HuH-7.5 (cell line): ENCODE data around the gene L3MBTL2.
"Not testable (repeated sequence)": the region's sequence is repeated elsewhere in the genome, so short reads cannot be mapped to it uniquely, and the experiment has no call there.

ENCODE experiments used
- DNase-seq: peaks from one replicate; pipeline ENCODE4 v3.0.0; 2011; ENCODE audit warnings: low spot score

L3MBTL2 gene

DNA sequence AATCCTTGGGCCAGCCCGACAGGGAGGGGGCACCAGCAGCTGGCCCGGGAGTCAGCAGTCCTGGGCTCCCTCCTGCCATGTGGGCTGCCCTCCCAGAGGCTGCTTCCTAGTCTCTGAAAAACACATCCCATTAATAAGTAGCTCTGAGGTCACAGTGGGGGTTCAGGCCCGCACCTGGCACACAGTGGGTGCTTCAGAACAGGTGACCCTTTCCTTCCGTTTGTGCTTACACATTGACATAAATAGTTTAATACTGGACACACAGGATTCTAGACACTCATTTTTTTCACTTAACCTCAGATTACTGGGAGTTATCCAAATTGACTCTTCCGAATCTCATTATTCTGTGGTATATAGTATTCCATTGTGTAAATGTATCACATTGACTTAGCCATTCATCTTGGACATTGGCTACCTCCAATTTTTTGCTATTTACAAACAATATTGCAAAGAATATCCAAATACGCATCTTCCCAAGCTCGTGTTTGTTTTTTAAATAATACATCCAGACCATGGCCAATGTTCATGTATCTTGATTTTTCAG is 36.1 kb downstream of the L3MBTL2 start:
- DNase-seq, result no peak

DNA sequence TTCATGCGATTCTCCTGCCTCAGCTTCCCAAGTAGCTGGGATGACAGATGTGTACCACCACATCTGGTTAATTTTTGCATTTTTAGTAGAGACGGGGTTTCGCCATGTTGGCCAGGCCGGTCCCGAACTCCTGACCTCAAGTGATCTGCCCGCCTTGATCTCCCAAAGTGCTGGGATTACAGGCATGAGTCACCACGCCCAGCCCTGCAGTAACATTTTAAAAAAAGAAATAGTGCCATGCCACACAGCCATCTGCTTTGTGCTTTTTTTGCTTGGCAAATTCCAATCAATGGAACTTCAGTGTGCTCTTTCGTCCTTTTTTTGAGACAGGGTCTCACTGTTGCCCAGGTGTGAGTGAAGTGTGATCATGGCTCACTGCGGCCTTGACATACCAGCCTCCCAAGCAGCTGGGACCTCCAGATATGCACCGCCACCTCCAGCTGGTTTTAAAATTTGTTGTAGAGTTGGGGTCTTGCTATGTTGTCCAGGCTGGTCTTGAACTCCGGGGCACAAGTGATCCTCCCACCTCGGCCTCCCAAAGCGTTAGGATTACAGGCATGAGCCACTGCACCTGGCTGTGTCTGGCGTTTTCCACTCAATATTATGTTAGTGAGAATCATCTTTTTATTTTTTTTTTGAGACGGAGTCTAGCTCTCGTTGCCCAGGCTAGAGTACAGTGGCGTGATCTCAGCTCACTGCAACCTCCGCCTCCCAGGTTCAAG is 37.4 kb downstream of the L3MBTL2 start:
- no peak for DNase-seq

DNA sequence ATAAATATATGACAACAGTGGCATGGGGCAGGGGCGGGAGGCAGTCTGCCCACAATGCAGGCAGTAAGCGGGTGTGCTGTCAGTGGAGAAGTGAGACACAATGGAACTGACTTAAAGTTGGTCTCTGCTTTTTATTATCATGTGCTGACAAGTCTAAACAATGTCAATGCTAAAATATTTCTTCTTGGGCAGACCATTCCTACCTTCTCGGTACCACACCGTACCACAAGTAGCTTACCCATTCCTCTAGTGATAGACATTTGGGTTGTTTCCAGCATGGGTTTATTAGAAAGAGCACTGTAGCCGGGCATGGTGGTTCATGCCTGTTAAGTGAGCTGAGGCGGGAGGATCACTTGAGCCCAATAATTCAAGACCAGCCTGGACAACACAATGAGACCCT is 38.2 kb downstream of the L3MBTL2 start:
- DNase-seq, result no peak

DNA sequence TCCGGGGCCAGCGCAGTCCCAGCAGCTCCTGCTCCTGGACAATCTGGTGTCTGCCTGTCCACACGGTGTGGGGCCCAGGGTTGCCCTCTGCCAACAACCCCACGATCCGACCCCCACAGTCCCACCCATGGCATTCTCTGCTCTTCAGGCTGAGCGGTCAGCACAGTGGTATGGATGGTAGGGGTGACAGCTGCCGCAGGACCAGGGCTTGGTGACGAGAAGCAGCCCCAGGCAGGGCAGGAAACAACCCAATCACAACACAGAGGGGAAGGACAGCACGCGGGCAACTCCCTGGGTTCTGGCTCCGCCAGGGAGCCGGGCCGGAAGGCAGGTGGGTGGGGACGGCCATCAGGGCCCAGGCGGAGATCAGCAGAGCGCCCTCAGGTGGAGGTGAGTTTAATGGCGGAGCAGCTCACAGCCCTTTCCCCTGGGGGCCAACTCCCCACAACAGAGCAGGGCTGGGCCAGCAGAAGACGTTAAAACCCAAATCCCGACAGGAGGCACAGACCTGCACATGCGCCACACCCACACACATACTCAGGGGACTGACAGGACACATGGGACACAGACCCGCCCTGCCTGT is 40.9 kb downstream of the L3MBTL2 start:
- DNase-seq, result no peak

- no peak for DNase-seq
Observed at GRCh38 chr22:41247703-41248102, 42.6 kb downstream of the L3MBTL2 start.

GRCh38 chr22:41248314-41248713 is 43.2 kb downstream of the L3MBTL2 start:
- DNase-seq, result no peak

DNA sequence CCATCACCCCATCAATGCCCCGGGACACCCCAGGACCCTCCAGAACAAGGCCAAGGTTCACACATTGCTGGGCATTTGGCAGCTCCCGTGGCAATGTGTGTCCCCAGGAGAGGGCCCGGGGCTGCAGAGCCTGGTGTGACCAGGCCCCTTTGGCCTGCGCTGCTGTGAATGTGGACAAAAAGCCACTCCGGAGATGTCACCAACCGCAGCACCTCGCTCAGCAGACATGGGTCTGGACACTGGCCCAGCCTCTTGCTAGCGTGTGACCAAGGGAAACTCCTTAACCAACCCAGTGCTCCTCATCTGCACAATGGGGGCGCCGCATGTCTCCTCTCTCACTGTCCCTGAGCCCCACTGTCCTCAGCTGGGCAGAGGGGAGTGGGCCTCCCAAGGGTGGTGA is 43.6 kb downstream of the L3MBTL2 start:
- no peak for DNase-seq

- DNase-seq, result no peak
Observed at GRCh38 chr22:41249442-41249841, 44.3 kb downstream of the L3MBTL2 start.

- no peak for DNase-seq
Observed at GRCh38 chr22:41250127-41250526, 45.0 kb downstream of the L3MBTL2 start.

- no peak for DNase-seq
Observed at GRCh38 chr22:41252365-41252764, 47.3 kb downstream of the L3MBTL2 start.

DNA sequence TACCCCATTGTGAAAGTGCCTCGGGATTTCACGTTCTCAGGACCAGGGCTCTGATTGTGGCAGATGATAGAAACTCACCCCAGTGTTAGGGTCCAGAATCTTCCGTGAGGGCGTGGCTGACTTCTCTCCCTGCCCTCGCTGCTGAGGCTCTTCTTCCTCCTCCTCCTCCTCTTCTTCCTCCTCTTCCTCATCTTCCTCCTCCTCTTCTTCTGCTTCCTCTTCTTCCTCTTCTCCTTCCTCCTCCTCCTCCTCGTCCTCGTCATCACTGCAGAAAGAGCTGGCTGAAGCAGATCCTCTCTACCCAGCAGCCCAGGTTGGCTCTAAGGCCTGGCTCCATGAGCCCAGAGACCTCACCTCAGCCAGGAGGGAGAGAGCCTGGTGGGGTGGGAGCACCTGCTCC is 49.1 kb downstream of the L3MBTL2 start:
- DNase-seq, result no peak

DNA sequence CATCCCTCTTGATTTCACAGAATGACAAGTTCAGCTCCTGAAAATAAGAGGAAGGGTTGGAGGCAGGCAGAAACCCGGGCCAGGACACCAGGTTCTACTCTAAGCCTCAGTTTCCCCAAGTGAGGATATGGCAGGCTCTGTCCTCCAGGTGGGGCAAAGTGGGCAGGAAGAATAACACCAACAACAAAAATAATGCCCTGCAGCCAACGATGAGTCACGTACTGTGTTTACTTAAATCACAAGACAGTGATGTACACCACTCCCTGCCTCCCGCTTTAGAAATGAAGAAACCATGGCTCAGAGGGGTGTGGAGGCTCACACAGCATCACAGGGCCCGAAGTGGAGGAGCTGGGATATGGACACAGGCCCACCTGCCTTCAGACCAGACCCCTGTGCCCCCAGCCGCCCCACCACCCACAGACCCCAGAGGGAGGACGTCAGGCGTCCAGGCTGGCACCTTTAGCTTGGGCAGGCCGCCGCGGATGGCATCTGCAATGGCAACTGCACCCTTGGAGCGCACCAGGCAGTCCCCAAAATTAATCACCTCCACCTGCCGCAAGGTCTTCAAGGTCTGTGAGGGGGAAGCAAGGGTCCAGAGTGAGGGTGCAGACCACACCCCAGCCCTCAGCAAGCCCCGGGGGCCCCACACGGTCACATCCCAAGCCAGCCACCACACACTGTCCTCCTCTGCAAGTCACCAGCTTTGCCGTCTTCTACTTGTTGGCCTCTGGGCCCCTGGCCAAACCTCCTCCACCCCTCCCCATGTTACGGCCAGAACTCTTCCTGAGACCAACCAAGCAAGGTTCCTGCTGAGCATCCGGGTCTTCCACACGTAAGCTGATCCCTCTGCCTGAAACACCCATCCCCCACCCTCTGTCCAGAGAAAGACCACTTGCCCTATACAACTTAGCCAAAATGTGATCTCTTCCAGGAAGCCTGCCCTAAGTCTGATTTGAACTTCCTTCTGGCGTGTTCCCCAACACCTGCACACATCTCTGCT is 51.4 kb downstream of the L3MBTL2 start:
- DNase-seq, result no peak

GRCh38 chr22:41257696-41258095 is 52.6 kb downstream of the L3MBTL2 start:
- no peak for DNase-seq

- not testable (repeated sequence) for DNase-seq
Observed at GRCh38 chr22:41259756-41260155, 54.6 kb downstream of the L3MBTL2 start.

GRCh38 chr22:41260871-41261270 is 55.8 kb downstream of the L3MBTL2 start:
- DNase-seq, result no peak

DNA sequence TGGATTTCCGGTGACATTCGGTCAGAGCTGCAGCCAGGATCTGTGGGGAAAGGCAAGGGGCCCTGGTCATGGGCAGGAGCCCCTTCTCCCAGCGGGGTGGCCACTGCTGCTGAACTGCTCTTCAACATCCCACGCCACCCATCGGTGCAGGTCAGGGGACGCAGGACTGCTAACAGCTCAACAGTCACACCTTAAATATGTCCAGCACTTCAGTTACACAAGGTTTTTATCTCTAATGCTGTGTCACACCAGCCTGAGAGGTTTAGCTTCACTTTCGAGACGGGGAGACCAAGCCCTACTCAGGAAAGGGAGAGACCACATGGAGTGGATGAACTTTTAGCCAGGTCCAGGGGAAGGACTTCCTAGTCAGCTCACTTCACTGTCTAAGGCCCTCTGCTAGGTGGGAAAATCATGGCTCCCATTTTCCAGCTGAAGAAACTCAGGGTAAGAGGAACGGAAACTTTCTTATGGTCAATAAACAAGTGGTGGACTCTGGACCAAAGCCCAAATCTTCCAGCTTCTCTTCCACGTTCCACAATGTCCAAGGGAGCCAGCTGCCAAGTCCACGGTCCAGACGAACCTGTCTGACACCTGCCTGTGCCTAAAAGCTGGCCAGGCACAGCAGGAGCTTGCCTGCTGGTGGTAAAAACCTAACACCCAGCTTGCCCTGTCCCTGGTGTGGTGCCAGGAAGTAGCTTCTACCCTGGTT is 56.6 kb downstream of the L3MBTL2 start:
- DNase-seq, result no peak

- DNase-seq, result no peak
Observed at GRCh38 chr22:41262250-41262765, 57.2 kb downstream of the L3MBTL2 start.

DNA sequence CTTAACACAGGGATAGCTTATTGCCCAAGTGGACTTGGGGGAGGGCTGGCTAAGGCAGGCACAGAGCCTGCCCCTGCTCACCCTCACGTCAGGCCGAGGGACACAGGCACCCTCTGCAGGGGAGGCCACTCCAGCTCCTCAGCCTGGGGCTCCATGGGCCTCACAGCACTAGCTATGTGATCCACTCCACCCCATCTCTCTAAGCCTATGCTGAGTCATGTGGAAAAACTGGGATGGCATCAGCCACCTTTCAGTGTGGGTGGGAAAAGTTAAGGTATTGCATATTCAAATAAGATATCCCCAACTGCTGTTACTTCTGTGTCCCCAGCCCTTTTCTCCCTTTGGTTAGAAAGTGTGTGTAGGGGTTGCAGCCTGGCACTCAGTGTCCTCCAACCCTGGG is 58.6 kb downstream of the L3MBTL2 start:
- no peak for DNase-seq

GRCh38 chr22:41264408-41264941 is 59.4 kb downstream of the L3MBTL2 start:
- no peak for DNase-seq

DNA sequence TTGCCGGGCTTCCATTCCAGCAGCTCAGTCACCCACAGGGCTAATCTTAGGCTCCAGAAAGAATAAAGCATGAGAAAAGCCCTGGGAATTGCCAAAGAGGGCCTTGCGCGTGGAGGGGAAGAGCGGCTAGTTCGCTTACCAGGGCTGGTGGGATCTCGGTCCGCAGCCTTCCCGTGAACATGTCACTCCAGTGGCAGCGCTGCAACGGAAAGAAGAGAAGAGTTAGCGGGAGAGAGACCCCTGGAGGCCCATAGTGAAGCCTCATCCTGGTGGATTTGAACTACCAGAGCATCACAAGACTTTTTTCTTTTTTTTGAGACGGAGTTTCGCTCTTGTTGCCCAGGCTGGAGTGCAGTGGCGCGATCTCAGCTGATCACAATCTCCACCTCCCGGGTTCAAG is 62.8 kb downstream of the L3MBTL2 start:
- DNase-seq, result no peak

DNA sequence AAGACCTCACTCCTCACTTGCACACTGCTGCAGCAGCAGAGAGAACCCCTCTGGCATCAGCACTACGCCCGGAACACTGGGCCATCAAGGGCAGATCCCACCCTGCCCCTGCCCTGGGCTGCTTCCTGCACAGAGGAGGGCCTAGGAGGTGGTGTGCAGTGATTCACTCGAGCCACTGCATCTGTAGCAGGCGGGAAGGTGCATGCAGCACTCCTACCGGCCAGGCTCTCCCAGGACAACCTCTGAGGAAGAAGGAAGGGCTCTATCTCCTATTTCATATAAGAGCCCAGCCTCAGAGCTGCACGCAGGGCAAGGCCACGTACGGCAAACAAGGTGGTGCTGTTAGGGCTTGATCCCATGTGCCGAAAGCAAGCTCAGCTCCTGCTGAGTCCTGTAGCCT is 66.7 kb downstream of the L3MBTL2 start:
- DNase-seq, result no peak
